HepG2 (cell line): ENCODE data around the gene CYP4B1. TPM values are rescaled to one million over a fixed set of nuclear protein-coding genes. Genes with fewer than 3 reads are reported as not detected.

Source experiments
- ATAC-seq: fragments of 200-7000 bp; cut with Tn5 transposase; 3 replicates; pipeline ENCODE4 v1.9.1; 2020; ENCODE audit warnings: mild to moderate bottlenecking, moderate library complexity
- BruUV-seq: library from RNA; stranded (reverse); fragments of 400-500 nt; replicated peaks from 2 replicates; lab custom pipeline; 2021; lab: Mats Ljungman, UMichigan
- CTCF ChIA-PET: fragments of 300-600 bp; formaldehyde crosslinking; extraction: SDS; loops from one replicate; lab custom pipeline; 2021; ENCODE audit warnings: low total read pairs, inconsistent platforms, low intra/inter-chr PET ratio; lab: Yijun Ruan, JAX
- POLR2A ChIA-PET: fragments of 350-600 bp; sonication (Branson Sonifier 250); formaldehyde crosslinking; loops from one replicate; lab custom pipeline; 2020; ENCODE audit warnings: antibody characterized with exemption, inconsistent platforms; lab: Yijun Ruan, JAX
- DNase-seq: peaks from one replicate; pipeline ENCODE4 v3.0.0-alpha.2; 2015; ENCODE audit warnings: low spot score
- FAIRE-seq: peaks from 3 replicates; lab custom pipeline; 2011; peaks lifted over from hg19 to GRCh38; lab: Jason Lieb, UNC
- H2AFZ ChIP-seq: one replicate; pipeline ENCODE4 v1.6.1; 2011; ENCODE audit warnings: low read length, inconsistent platforms
- H3K27ac ChIP-seq: fragments of 300-600 bp; 3 replicates; pipeline ENCODE4 v1.8.0; 2011; ENCODE audit warnings: mixed run types, mild to moderate bottlenecking, mixed read lengths, low read length, inconsistent platforms; ENCODE audit not compliant: insufficient read depth; ENCODE audit errors: extremely low read length
- H3K27me3 ChIP-seq, 2 experiments: fragments of 200-600 bp in 1 of 2; 2 replicates in 1 of 2; 3 replicates in 1 of 2; pipeline versions ENCODE4 v1.6.0 to v1.8.0; 2011; ENCODE audit warnings: low read length in 2 of 2, mild to moderate bottlenecking in 2 of 2, moderate library complexity in 2 of 2, inconsistent platforms in 1 of 2; ENCODE audit not compliant: insufficient read depth in 2 of 2, control insufficient read depth in 1 of 2
- H3K36me3 ChIP-seq, 2 experiments: fragments of 200-600 bp in 1 of 2; replicated peaks in 1 of 2; 2 replicates in 1 of 2; 3 replicates in 1 of 2; pipeline versions ENCODE4 v1.5.1 to v1.8.0; 2011; ENCODE audit warnings: low read length in 2 of 2, inconsistent platforms in 1 of 2; ENCODE audit not compliant: insufficient read depth in 2 of 2, control insufficient read depth in 1 of 2
- H3K4me1 ChIP-seq: 2 replicates; pipeline ENCODE4 v1.5.1; 2012; ENCODE audit warnings: low read length, inconsistent platforms; ENCODE audit not compliant: insufficient read depth
- H3K4me2 ChIP-seq: 2 replicates; pipeline ENCODE4 v1.6.0; 2011; ENCODE audit warnings: low read depth, low read length, inconsistent platforms
- H3K4me3 ChIP-seq, 3 experiments: fragments of 200-600 bp in 1 of 3; sonication (generic), shearing (Covaris generic) in 1 of 3; replicated peaks in 1 of 3; 2 replicates each; pipeline ENCODE4 v1.5.1; 2011 to 2016; ENCODE audit warnings: low read length in 3 of 3, inconsistent platforms in 2 of 3, low read depth in 2 of 3, mild to moderate bottlenecking in 2 of 3, control low read depth in 1 of 3, mixed read lengths in 1 of 3; ENCODE audit not compliant: insufficient read depth in 1 of 3
- H3K79me2 ChIP-seq: one replicate; pipeline ENCODE4 v1.6.1; 2011; ENCODE audit warnings: low read length, inconsistent platforms; ENCODE audit not compliant: insufficient read depth
- H3K9ac ChIP-seq: 2 replicates; pipeline ENCODE4 v1.6.0; 2011; ENCODE audit warnings: mild to moderate bottlenecking, low read depth, low read length, inconsistent platforms; ENCODE audit not compliant: insufficient read depth
- H3K9me3 ChIP-seq: 2 replicates; pipeline ENCODE4 v1.5.1; 2012; ENCODE audit warnings: mild to moderate bottlenecking, low read length
- H4K20me1 ChIP-seq: 2 replicates; pipeline ENCODE4 v1.6.0; 2011; ENCODE audit warnings: inconsistent platforms, mild to moderate bottlenecking, low read length, moderate library complexity; ENCODE audit not compliant: insufficient read depth
- MTF1 ChIP-seq: sonication (generic); formaldehyde crosslinking; IDR thresholded peaks from 2 replicates; pipeline ENCODE4 v1.5.0; 2020; ENCODE audit warnings: missing genetic modification reagents
- PHF20 ChIP-seq: sonication (generic); formaldehyde crosslinking; IDR thresholded peaks from 2 replicates; pipeline ENCODE4 v1.5.0; 2020; ENCODE audit warnings: mild to moderate bottlenecking, missing genetic modification reagents
- PHF21A ChIP-seq: sonication (generic); formaldehyde crosslinking; IDR thresholded peaks from 2 replicates; pipeline ENCODE4 v1.5.0; 2020; ENCODE audit warnings: mild to moderate bottlenecking, missing genetic modification reagents
- SAP130 ChIP-seq: IDR thresholded peaks from 2 replicates; pipeline ENCODE4 v1.6.1; 2016; ENCODE audit warnings: low read depth
- STAG1 ChIP-seq: sonication (generic); formaldehyde crosslinking; IDR thresholded peaks from 2 replicates; pipeline ENCODE4 v1.4.0; 2020; ENCODE audit warnings: missing genetic modification reagents
- WGBS: methylation state at CpG from one replicate; pipeline ENCODE4 v1.1.6; 2017; ENCODE audit warnings: low lambda C conversion rate; 5-methylcytosine and 5-hydroxymethylcytosine counted together
- in situ Hi-C: cut with HindIII; loops from 2 replicates; pipeline ENCODE4 v1.10.0; 2017; ENCODE audit warnings: low pct_unique_long_range_greater_than_20kb; ENCODE audit not compliant: extremely low pct_ligation_motif_present
- intact Hi-C: fragments of 100-400 bp; cut with micrococcal nuclease; formaldehyde crosslinking; loops from one replicate; pipeline ENCODE4 v1.10.0; 2022; ENCODE audit not compliant: unreplicated experiment
- polyA plus RNA-seq, 8 experiments: library from polyadenylated mRNA; depleted of rRNA in 3 of 8; stranded (reverse) in 7 of 8; unstranded in 1 of 8; fragments of >200 nt; fragmentation: Illumina TruSeq in 4 of 8; extraction: Trizol in 4 of 8; gene quantifications; 2 replicates each; pipeline versions ENCODE4 v1.2.1 to v1.2.3, GENCODE V29; 2011 to 2016; ENCODE audit warnings: low read depth in 4 of 8, missing spikeins in 1 of 8, mixed read lengths in 1 of 8; ENCODE audit not compliant: insufficient read depth in 1 of 8
- total RNA-seq, 5 experiments: library from RNA; depleted of rRNA; stranded (reverse); fragments of >200 nt; fragmentation: Illumina TruSeq; extraction: Trizol; gene quantifications; 2 replicates each; pipeline ENCODE4 v1.2.3, GENCODE V29; 2016; ENCODE audit warnings: low read depth in 1 of 5
- TF ChIP-seq, protein P1 (sequence below): sonication (generic); formaldehyde crosslinking; IDR thresholded peaks from 2 replicates; pipeline ENCODE4 v1.8.0; 2022; ENCODE audit warnings: mild to moderate bottlenecking, missing genetic modification reagents, moderate library complexity
- TF ChIP-seq, protein P2 (sequence below): sonication (generic); formaldehyde crosslinking; IDR thresholded peaks from 2 replicates; pipeline ENCODE4 v1.5.1; 2020; ENCODE audit warnings: mild to moderate bottlenecking, moderate library complexity, missing genetic modification reagents
- TF ChIP-seq, protein P3 (sequence below): sonication (generic); formaldehyde crosslinking; IDR thresholded peaks from 2 replicates; pipeline ENCODE4 v1.4.0; 2020; ENCODE audit warnings: missing genetic modification reagents
- TF ChIP-seq, protein P4 (sequence below): IDR thresholded peaks from 2 replicates; pipeline ENCODE4 v1.6.1; 2016; ENCODE audit warnings: missing compliant biosample characterization, missing genetic modification reagents, borderline replicate concordance

CYP4B1 gene
- total and polyA plus RNA-seq, 2 of the 13 experiments (the other 11 are each of a cell fraction or from before 2014, with no cell fraction given): 0.03 TPM; not detected in 1

DNA sequence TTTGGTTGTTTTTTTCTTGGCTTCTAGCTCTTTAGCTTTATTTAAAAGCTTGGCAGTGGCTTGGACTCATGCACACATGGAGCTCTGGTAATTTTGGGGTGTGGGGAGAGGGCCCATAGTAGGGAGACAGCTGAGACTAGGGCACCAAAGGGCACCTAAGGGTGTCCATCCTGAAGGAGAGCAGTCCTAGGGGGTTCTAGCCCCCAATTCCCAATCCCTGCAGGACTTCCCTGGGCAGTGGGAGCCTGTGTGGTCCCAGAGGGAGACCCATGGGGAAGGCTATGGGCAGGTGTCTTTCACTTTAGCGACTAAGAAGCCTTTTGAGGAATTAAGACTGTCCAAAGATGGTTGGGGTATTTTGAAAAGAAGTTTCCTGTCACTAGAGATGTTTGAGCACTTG lies 6.9 kb downstream of the CYP4B1 start:
- Histone ChIP-seq H3K9me3 (no peaks in the 10 kb centered on the region), H4K20me1 (no peaks in the 10 kb centered on the region), H3K4me2 (no peak overlapping the region), H3K79me2 (no peaks in the 10 kb centered on the region), H3K4me3 (no peak overlapping the region), H3K27ac (no peak overlapping the region), H3K9ac (no peak overlapping the region), H3K36me3 (no peaks in the 10 kb centered on the region), H3K4me1 (no peaks in the 10 kb centered on the region), H2AFZ (no peak overlapping the region), H3K27me3 (no peaks in the 10 kb centered on the region; a peak in 1 of 5 replicates)
- POLR2A ChIA-PET: no interaction called here
- no TSS peak for BruUV-seq
- FAIRE-seq (no peak), ATAC-seq (no peak), DNase-seq (no peak)
- in situ Hi-C loops (no loop called here), intact Hi-C loops (no loop called here)
- 11% methylated on average over 1 of the region's 1 CpG for WGBS
- CTCF ChIA-PET: no interaction called here
- TF ChIP-seq, protein P1, sequence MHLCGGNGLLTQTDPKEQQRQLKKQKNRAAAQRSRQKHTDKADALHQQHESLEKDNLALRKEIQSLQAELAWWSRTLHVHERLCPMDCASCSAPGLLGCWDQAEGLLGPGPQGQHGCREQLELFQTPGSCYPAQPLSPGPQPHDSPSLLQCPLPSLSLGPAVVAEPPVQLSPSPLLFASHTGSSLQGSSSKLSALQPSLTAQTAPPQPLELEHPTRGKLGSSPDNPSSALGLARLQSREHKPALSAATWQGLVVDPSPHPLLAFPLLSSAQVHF: no peak
- TF ChIP-seq, protein P2, sequence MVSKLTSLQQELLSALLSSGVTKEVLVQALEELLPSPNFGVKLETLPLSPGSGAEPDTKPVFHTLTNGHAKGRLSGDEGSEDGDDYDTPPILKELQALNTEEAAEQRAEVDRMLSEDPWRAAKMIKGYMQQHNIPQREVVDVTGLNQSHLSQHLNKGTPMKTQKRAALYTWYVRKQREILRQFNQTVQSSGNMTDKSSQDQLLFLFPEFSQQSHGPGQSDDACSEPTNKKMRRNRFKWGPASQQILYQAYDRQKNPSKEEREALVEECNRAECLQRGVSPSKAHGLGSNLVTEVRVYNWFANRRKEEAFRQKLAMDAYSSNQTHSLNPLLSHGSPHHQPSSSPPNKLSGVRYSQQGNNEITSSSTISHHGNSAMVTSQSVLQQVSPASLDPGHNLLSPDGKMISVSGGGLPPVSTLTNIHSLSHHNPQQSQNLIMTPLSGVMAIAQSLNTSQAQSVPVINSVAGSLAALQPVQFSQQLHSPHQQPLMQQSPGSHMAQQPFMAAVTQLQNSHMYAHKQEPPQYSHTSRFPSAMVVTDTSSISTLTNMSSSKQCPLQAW: no peak
- TF ChIP-seq, protein P3, sequence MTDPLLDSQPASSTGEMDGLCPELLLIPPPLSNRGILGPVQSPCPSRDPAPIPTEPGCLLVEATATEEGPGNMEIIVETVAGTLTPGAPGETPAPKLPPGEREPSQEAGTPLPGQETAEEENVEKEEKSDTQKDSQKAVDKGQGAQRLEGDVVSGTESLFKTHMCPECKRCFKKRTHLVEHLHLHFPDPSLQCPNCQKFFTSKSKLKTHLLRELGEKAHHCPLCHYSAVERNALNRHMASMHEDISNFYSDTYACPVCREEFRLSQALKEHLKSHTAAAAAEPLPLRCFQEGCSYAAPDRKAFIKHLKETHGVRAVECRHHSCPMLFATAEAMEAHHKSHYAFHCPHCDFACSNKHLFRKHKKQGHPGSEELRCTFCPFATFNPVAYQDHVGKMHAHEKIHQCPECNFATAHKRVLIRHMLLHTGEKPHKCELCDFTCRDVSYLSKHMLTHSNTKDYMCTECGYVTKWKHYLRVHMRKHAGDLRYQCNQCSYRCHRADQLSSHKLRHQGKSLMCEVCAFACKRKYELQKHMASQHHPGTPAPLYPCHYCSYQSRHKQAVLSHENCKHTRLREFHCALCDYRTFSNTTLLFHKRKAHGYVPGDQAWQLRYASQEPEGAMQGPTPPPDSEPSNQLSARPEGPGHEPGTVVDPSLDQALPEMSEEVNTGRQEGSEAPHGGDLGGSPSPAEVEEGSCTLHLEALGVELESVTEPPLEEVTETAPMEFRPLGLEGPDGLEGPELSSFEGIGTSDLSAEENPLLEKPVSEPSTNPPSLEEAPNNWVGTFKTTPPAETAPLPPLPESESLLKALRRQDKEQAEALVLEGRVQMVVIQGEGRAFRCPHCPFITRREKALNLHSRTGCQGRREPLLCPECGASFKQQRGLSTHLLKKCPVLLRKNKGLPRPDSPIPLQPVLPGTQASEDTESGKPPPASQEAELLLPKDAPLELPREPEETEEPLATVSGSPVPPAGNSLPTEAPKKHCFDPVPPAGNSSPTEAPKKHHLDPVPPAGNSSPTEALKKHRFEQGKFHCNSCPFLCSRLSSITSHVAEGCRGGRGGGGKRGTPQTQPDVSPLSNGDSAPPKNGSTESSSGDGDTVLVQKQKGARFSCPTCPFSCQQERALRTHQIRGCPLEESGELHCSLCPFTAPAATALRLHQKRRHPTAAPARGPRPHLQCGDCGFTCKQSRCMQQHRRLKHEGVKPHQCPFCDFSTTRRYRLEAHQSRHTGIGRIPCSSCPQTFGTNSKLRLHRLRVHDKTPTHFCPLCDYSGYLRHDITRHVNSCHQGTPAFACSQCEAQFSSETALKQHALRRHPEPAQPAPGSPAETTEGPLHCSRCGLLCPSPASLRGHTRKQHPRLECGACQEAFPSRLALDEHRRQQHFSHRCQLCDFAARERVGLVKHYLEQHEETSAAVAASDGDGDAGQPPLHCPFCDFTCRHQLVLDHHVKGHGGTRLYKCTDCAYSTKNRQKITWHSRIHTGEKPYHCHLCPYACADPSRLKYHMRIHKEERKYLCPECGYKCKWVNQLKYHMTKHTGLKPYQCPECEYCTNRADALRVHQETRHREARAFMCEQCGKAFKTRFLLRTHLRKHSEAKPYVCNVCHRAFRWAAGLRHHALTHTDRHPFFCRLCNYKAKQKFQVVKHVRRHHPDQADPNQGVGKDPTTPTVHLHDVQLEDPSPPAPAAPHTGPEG: no peak
- TF ChIP-seq MTF1 (CRISPR knock-in tag) (no peak), PHF21A (CRISPR knock-in tag) (no peak), PHF20 (CRISPR knock-in tag) (no peak), STAG1 (CRISPR knock-in tag) (no peak), SAP130 (CRISPR knock-in tag) (no peak)
- TF ChIP-seq, protein P4, sequence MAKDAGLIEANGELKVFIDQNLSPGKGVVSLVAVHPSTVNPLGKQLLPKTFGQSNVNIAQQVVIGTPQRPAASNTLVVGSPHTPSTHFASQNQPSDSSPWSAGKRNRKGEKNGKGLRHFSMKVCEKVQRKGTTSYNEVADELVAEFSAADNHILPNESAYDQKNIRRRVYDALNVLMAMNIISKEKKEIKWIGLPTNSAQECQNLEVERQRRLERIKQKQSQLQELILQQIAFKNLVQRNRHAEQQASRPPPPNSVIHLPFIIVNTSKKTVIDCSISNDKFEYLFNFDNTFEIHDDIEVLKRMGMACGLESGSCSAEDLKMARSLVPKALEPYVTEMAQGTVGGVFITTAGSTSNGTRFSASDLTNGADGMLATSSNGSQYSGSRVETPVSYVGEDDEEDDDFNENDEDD (CRISPR knock-in tag): no peak
